HG03354 (cell line): ENCODE measurements around the gene ARF5.

Source experiments
- ATAC-seq: cut with Tn5 transposase; IDR thresholded peaks from one replicate; pipeline ENCODE4 v1.9.1; 2021; ENCODE audit warnings: mild to moderate bottlenecking; ENCODE audit not compliant: unreplicated experiment, poor library complexity, severe bottlenecking

ARF5 gene

GRCh38 chr7:127587663-127588018 is 570 bp upstream of the ARF5 start:
- ATAC-seq = no peak

GRCh38 chr7:127588697-127589482 is 679 bp downstream of the ARF5 start:
- peak; percentile 7 for ATAC-seq

GRCh38 chr7:127589896-127590295 is 1.7 kb downstream of the ARF5 start:
- no peak for ATAC-seq

GRCh38 chr7:127591189-127591588 is 3.0 kb downstream of the ARF5 start:
- ATAC-seq = no peak

GRCh38 chr7:127591591-127591990 is 3.4 kb downstream of the ARF5 start:
- no peak for ATAC-seq

GRCh38 chr7:127592550-127592949 is 4.3 kb downstream of the ARF5 start:
- ATAC-seq = no peak

- ATAC-seq = no peak
Observed at GRCh38 chr7:127594490-127594889, 6.3 kb downstream of the ARF5 start.

GRCh38 chr7:127595737-127596136 is 7.5 kb downstream of the ARF5 start:
- no peak for ATAC-seq

GRCh38 chr7:127598318-127598717 is 10.1 kb downstream of the ARF5 start:
- ATAC-seq = no peak

- no peak for ATAC-seq
Observed at GRCh38 chr7:127600885-127601284, 12.7 kb downstream of the ARF5 start.

GRCh38 chr7:127608446-127608845 is 20.2 kb downstream of the ARF5 start:
- ATAC-seq = no peak

GRCh38 chr7:127609297-127609696 is 21.1 kb downstream of the ARF5 start:
- no peak for ATAC-seq

- no peak for ATAC-seq
Observed at GRCh38 chr7:127612263-127612662, 24.1 kb downstream of the ARF5 start.

- ATAC-seq = no peak
Observed at GRCh38 chr7:127616724-127617123, 28.5 kb downstream of the ARF5 start.

- no peak for ATAC-seq
Observed at GRCh38 chr7:127618042-127618441, 29.8 kb downstream of the ARF5 start, which contains the start of gene PAX4. Gene PAX4, minus strand, starts transcription at chr7:127618142. Its CDS starts 2,214 bp downstream, at chr7:127615928.

GRCh38 chr7:127618775-127619174 is 30.6 kb downstream of the ARF5 start:
- ATAC-seq = no peak

GRCh38 chr7:127619681-127620405 is 31.6 kb downstream of the ARF5 start:
- no peak for ATAC-seq

GRCh38 chr7:127620406-127621233 is 32.4 kb downstream of the ARF5 start:
- no peak for ATAC-seq

GRCh38 chr7:127625331-127625730 is 37.1 kb downstream of the ARF5 start:
- ATAC-seq = no peak

GRCh38 chr7:127628445-127628844 is 40.2 kb downstream of the ARF5 start:
- no peak for ATAC-seq
